ENCODE measurements around the gene MRPL49.
"Not testable (repeated sequence)": the region's sequence is repeated elsewhere in the genome, so short reads cannot be mapped to it uniquely, and the experiment has no call there.

Gene MRPL49

GRCh38 chr11:65148657-65149056 lies 26.5 kb downstream of the MRPL49 start:
- TF ChIP-seq, protein P1, sequence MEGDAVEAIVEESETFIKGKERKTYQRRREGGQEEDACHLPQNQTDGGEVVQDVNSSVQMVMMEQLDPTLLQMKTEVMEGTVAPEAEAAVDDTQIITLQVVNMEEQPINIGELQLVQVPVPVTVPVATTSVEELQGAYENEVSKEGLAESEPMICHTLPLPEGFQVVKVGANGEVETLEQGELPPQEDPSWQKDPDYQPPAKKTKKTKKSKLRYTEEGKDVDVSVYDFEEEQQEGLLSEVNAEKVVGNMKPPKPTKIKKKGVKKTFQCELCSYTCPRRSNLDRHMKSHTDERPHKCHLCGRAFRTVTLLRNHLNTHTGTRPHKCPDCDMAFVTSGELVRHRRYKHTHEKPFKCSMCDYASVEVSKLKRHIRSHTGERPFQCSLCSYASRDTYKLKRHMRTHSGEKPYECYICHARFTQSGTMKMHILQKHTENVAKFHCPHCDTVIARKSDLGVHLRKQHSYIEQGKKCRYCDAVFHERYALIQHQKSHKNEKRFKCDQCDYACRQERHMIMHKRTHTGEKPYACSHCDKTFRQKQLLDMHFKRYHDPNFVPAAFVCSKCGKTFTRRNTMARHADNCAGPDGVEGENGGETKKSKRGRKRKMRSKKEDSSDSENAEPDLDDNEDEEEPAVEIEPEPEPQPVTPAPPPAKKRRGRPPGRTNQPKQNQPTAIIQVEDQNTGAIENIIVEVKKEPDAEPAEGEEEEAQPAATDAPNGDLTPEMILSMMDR (IDR thresholded peaks at IDR 0.05; ENCODE audit: low read depth, low read length), result no peak
- no peak overlapping the region for H3K4me3 ChIP-seq (ENCODE audit: low read depth, low read length)
- DNase-seq (ENCODE audit: low read depth, low spot score), result no peak
- in situ Hi-C loops (cut with HindIII; ENCODE audit: low sequenced_read_pairs), result no loop called here

- DNase-seq (ENCODE audit: low read depth, low spot score); H3K4me3 ChIP-seq (ENCODE audit: low read depth, low read length); in situ Hi-C loops (cut with HindIII; ENCODE audit: low sequenced_read_pairs): not testable (repeated sequence)
Observed at GRCh38 chr11:65150131-65150508, 28.0 kb downstream of the MRPL49 start.

- peak; percentile 90 for DNase-seq (ENCODE audit: low read depth, low spot score)
- TF ChIP-seq, protein P1 (IDR thresholded peaks at IDR 0.05; ENCODE audit: low read depth, low read length), result no peak
- H3K4me3 ChIP-seq (ENCODE audit: low read depth, low read length), result no peak overlapping the region
- in situ Hi-C loops (cut with HindIII; ENCODE audit: low sequenced_read_pairs), result no loop called here
Observed at GRCh38 chr11:65150509-65151299, 28.6 kb downstream of the MRPL49 start.

GRCh38 chr11:65151331-65151899 lies 29.3 kb downstream of the MRPL49 start:
- TF ChIP-seq, protein P1 (IDR thresholded peaks at IDR 0.05; ENCODE audit: low read depth, low read length), result no peak

GRCh38 chr11:65152122-65152521 lies 30.0 kb downstream of the MRPL49 start:
- no peak for DNase-seq (ENCODE audit: low read depth, low spot score)
- H3K4me3 ChIP-seq (ENCODE audit: low read depth, low read length), result no peak overlapping the region
- in situ Hi-C loops (cut with HindIII; ENCODE audit: low sequenced_read_pairs), result no loop called here
- TF ChIP-seq, protein P1 (IDR thresholded peaks at IDR 0.05; ENCODE audit: low read depth, low read length), result no peak

More at GRCh38 chr11:65151331-65151899, 29.3 kb downstream of the MRPL49 start:
- in situ Hi-C loops (cut with HindIII; ENCODE audit: low sequenced_read_pairs), result no loop called here
- no peak overlapping the region for H3K4me3 ChIP-seq (ENCODE audit: low read depth, low read length)
- DNase-seq (ENCODE audit: low read depth, low spot score), result no peak

DNA sequence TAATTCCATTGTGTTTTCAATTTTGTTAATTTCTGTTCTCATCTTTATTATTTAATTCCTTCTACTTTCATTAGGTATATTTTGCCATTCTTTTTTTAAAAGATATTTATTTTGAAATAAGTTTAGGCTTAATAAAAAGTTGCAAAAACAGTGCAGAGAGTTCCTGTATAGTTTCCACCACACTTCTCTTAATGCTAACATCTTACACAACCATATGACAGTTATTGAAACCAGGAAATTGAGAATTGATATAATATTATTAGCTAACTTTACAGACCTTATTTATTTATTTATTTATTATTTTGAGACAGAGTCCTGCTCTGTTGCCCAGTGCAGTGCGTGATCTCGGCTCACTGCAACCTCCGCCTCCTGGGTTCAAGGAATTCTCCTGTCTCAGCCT lies 34.1 kb downstream of the MRPL49 start:
- TF ChIP-seq, protein P1 (IDR thresholded peaks at IDR 0.05; ENCODE audit: low read depth, low read length), result no peak
- in situ Hi-C loops (cut with HindIII; ENCODE audit: low sequenced_read_pairs), result no loop called here
- DNase-seq (ENCODE audit: low read depth, low spot score), result no peak
- H3K4me3 ChIP-seq (ENCODE audit: low read depth, low read length), result no peak overlapping the region

DNA sequence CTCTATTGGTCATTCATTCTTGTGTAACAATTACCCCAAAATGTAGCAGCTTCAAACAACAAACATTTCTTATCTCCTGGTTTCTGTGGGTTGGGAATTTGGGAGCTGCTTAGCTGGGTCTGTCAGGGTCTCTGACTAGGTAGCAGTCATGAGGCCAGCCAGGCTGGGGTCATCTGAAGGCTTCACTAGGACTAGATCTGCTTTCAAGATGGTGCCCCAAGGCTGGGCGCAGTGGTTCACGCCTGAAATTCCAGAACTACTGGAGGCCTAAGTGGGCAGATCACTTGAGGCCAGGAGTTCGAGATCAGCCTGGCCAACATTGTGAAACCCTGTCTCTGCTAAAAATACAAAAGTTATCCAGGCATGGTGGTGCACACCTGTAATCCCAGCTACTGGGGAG lies 34.8 kb downstream of the MRPL49 start:
- in situ Hi-C loops (cut with HindIII; ENCODE audit: low sequenced_read_pairs), result no loop called here
- no peak overlapping the region for H3K4me3 ChIP-seq (ENCODE audit: low read depth, low read length)
- TF ChIP-seq, protein P1 (IDR thresholded peaks at IDR 0.05; ENCODE audit: low read depth, low read length), result no peak
- DNase-seq (ENCODE audit: low read depth, low spot score), result no peak
